NCI-H446 treated with DMSO at 0.1 percent for 48 hours (cell line): ENCODE data around the gene TNNT1.

ENCODE experiments used
- DNase-seq: peaks from one replicate; lab custom pipeline; 2025; lab: John Stamatoyannopoulos, UW

TNNT1 gene

DNA sequence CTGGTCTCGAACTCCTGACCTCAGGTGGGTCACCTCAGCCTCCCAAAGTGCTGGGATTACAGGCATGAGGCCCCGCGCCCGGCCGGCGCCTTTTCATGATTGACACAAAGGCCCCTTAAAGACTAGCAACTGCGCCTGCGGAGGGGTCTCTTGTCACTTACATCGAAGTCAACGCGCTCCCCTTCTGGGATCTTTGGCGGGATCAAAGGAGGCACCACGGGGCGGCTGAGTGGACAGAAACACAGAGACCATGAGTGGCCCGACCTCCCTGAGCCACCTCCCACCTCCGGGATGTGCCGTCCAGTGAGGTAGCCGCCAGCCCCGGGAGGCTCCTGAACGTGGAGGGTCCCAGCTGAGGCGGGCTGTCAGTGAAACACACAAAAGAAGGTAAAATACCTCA lies 7.3 kb downstream of the TNNT1 start:
- DNase-seq = no peak

DNA sequence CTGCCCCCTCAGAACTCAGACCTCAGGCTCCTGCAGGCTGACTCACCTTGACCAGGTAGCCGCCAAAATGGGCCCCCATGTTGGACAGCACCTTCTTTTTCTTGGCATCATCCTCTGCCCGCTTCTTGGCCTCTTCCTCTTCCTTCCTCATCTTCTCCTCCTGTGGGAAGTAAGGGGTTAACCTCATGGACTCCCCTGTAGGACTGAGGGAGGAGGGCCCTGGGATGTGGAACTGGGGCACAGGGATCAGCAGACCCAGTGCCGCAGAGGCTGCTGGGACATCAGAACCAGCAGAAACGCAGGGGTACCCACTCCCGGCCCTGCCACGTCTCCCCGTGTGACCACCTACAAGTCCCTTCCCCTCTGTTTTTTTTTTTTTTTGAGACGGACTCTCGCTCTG lies 11.1 kb downstream of the TNNT1 start:
- DNase-seq = no peak

DNA sequence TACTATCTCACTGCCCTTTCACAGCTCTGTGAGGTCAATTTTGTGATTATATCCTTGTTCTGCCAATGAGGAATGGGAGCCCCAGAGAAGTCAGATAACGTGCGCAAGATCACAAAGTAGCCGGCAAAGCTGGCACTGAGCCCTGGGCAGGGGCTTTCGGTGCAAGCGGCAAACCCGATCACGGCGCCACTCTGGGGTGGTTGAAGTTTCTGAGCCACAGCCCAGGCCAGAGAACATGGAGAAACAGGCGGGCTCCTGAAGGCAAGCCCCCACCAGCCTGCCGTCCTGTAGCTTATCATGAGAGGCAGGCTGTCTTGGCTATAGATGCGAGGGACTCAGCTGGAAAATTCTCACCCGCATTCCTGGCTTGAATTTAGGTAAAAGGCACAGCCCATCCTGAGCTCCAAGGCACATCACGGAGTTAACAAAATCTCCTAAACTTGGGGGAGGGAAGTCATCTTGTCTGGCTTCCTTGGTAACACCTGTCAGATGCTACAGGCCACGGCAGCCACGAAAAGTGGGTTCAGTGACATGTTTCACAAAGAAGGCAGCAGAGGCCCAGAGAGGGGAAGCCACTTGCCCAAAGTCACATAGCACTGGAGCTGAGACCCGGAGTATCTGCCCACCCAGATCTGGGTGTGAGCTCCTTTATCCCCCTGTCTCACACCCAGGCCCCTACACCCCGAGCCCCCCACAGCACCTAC lies 12.5 kb downstream of the TNNT1 start:
- no peak for DNase-seq

DNA sequence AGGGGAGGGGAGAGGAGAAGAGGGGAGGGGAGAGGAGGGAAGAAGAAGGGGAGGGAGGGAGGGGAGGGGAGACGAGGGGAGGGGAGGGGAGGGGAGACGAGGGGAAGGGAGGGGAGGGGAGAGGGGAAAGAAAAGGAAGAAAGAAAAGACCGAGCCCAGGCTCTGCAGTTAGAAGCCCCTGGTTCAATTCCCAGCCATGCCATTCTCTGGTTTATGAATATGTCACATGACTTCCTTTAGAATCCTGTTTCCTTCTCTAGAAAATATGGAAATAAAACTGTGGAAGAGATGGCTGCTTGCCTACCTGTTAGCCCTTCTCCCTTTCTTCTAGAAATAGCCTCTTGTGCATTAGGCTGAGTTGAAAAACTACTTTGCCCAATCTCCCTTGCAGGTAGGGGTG lies 14.3 kb downstream of the TNNT1 start:
- no peak for DNase-seq

DNA sequence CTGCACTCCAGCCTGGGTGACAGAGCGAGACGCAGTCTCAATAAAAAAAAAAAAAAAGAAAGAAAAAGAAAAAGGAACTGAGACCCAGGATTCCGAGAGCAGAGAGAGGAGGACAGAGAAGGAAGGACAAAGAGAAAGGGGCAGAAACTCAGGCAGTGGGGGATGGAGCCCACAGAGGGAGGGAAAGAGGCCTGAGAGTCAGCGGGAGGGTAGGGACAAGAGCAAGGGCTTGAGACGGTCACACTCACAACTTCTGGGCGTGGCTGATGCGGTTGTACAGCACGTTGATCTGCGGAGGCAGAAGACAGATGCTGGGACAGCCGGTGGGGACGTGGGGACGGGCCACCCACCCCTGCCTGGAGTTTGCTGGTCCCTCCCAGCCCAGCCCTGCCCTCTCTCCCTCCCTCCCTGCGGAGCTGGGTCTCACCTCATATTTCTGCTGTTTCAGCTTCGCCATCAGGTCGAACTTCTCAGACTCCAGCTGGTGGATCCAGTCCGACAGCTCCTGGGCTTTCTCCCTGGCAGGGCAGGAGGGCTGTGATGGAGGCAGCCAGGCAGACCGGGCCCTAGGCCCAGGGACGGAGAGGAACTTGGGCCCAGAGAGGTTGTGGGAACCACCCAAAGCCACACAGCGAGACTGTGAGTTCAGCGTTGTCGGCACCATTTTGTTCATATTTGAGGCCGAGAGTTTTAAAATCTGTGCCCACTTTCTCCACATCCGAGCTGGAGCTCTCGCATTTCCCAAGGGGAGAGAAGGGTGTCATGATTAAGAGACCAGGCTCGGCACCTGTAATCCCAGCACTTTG lies 15.2 kb downstream of the TNNT1 start:
- no peak for DNase-seq

DNA sequence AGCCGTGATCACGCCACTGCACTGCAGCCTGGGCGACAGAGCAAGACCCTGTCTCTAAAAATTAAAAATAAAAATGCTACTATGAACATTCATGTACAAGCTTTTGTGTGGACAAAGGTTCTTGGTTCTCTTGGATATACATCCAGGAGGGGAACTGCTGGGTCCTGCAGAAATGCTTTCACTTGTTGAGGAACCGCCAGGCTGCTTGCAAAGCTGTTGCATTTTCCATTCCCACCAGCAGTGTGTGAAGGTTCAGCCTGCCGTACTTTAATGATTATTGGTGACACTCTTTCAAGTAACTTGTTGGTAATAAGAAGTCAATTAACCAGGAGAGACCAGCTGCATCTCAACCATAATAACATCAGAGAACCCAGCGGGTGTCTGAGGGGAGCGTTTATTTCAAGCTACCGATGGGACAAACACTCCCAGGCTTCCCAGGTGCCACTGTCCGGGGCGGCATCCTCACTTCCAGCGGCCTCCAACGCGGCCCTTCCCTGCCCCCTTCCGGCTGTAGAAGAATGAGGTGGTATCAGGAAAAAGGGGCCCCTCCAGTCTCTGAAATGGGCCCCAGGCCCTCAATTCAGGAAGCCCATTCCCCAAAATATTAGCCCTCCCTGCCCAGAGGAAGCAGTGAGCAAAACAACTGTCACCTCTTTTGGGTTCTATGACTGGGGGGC lies 16.4 kb downstream of the TNNT1 start:
- no peak for DNase-seq

DNA sequence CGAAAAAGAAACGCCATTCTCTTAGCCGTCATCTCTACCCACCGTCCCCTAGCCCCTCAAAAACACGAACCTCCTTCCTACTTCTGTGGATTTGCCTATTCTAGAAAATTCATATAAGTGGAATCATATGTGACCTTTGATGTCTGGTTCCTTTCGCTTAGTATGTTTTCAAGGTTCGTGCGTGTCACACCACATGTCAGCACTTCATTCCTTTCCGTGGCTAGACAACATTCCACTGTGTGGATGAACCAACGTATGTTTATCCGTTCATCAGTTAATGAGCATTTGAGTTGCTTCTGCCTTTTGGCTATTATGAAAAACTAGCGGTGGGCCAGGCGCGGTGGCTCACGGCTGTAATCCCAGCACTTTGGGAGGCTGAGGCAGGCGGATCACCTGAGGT lies 17.6 kb downstream of the TNNT1 start:
- no peak for DNase-seq

DNA sequence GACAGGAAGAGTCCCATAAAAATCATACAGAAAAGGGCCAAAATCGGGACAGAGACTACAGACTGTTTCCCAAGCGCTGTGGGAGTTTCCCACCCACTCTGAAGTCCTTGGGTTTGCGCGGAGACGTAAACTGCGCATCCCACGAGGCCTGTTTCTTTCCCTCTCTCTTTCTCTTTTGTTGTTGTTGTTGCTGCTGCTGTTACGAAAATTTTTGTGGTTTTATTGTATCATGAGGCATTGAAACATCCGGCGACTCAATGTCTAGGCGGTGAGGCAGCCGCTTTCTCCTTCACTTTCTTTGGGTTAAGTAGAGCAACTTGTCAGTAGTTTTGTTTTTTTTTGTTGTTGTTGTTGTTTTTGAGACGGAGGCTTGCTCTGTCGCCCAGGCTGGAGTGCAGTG lies 30.0 kb downstream of the TNNT1 start:
- DNase-seq = no peak

DNA sequence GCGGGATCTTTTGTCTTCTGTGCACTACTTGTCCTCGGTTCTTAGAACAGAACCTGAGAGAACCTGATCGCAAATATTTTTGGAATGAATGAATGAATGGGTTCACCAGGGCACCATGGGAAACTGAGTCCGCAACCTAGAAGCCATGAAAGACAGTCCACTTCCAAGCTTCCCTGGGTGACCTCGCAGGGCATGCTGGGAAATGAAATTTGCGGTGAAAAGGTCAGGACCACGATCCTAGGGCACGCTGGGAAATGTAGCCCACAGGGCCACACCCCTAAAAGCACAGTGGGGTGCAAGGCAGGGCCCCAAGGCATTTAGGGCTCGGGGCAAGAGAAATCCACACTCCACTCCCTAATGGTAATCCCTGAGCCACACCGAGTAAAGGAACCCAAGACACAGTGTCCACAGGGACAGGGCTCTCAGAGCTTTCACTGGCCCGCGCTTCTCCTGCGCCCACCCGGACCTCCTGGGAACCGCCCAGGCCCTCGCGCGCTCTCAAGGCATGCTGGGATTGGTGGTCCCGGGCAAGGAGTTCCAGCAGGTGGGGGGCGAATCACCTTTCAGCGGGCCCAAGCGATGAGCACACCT lies 30.5 kb downstream of the TNNT1 start:
- no peak for DNase-seq

DNA sequence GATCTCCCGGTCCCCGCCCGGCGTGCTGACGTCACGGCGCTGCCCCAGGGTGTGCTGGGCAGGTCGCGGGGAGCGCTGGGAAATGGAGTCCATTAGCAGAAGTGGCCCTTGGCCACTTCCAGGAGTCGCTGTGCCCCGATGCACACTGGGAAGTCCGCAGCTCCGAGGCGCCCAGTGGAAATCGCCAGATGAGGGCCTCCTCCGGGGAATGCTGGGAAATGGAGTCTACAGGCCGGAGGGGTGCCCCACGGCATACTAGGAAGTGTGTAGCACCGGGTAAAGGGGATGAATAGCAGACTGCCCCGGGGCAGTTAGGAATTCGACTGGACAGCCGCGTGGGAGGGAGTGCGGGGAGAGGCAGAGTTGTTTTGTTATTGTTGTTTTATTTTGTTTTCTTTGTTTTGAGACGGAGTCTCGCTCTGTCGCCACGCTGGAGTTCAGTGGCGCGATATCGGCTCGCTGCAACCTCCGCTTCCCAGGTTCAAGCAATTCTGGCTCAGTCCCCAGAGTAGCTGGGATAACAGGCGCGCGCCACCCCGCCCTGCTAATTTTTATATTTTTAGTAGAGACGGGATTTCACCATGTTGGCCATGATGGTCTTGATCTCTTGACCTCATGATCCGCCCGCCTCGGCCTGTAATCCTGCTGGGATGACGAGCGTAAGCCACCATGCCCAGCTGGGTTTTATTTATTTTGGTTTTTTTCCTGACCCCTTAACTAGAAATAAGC lies 31.2 kb downstream of the TNNT1 start:
- peak; percentile 98 for DNase-seq

DNA sequence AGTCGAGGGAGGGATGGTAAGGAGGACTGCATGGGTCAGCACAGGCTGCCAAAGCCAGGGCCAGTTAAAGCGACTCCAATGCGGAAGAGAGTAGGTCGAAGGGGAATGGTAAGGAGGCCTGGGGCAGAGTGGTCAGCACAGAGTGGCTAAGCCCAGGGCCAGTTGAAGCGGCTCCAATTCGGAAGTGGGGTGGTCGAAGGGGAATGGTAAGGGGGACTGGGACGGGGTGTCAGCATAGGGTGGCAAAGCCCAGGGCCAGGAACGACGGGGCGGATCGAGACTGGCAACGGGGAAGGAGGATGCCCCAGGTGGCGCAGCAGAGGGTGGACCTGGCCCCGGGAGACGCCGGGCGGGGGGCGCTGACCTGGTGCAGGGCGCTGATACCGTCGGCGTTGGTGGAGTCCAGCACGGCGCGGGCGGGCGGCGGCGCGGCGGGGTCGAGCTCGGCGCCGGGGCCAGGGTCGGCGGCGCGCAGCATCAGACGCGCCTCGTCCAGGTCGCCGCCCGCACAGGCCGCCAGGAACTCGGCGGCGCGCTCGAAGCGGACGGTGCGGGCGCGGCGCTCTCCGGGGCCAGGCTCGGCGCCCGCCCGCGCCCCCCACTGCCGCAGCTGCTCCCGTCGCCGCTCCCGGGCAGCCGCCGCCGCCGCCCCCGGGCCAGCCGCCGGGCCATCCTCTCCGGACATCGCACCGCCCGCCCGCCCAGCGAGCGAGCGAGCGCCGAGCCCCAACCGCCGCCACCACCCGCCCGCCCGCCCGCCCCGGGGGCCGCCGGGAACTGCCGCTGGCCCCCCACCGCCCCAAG lies 31.9 kb downstream of the TNNT1 start, which contains the start of gene PPP1R12C:
Gene PPP1R12C, minus strand, starts transcription at position 779 of the 804 bp plus-strand sequence. Its CDS starts 94 bp downstream, at position 685.
- DNase-seq = no peak

DNA sequence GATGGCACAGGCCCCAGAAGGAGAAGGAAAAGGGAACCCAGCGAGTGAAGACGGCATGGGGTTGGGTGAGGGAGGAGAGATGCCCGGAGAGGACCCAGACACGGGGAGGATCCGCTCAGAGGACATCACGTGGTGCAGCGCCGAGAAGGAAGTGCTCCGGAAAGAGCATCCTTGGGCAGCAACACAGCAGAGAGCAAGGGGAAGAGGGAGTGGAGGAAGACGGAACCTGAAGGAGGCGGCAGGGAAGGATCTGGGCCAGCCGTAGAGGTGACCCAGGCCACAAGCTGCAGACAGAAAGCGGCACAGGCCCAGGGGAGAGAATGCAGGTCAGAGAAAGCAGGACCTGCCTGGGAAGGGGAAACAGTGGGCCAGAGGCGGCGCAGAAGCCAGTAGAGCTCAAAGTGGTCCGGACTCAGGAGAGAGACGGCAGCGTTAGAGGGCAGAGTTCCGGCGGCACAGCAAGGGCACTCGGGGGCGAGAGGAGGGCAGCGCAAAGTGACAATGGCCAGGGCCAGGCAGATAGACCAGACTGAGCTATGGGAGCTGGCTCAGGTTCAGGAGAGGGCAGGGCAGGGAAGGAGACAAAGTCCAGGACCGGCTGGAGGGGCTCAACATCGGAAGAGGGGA lies 32.7 kb downstream of the TNNT1 start:
- no peak for DNase-seq

DNA sequence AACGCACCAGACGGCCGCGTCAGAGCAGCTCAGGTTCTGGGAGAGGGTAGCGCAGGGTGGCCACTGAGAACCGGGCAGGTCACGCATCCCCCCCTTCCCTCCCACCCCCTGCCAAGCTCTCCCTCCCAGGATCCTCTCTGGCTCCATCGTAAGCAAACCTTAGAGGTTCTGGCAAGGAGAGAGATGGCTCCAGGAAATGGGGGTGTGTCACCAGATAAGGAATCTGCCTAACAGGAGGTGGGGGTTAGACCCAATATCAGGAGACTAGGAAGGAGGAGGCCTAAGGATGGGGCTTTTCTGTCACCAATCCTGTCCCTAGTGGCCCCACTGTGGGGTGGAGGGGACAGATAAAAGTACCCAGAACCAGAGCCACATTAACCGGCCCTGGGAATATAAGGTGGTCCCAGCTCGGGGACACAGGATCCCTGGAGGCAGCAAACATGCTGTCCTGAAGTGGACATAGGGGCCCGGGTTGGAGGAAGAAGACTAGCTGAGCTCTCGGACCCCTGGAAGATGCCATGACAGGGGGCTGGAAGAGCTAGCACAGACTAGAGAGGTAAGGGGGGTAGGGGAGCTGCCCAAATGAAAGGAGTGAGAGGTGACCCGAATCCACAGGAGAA lies 33.5 kb downstream of the TNNT1 start:
- no peak for DNase-seq

DNA sequence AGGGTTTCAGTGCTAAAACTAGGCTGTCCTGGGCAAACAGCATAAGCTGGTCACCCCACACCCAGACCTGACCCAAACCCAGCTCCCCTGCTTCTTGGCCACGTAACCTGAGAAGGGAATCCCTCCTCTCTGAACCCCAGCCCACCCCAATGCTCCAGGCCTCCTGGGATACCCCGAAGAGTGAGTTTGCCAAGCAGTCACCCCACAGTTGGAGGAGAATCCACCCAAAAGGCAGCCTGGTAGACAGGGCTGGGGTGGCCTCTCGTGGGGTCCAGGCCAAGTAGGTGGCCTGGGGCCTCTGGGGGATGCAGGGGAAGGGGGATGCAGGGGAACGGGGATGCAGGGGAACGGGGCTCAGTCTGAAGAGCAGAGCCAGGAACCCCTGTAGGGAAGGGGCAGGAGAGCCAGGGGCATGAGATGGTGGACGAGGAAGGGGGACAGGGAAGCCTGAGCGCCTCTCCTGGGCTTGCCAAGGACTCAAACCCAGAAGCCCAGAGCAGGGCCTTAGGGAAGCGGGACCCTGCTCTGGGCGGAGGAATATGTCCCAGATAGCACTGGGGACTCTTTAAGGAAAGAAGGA lies 34.4 kb downstream of the TNNT1 start:
- no peak for DNase-seq

DNA sequence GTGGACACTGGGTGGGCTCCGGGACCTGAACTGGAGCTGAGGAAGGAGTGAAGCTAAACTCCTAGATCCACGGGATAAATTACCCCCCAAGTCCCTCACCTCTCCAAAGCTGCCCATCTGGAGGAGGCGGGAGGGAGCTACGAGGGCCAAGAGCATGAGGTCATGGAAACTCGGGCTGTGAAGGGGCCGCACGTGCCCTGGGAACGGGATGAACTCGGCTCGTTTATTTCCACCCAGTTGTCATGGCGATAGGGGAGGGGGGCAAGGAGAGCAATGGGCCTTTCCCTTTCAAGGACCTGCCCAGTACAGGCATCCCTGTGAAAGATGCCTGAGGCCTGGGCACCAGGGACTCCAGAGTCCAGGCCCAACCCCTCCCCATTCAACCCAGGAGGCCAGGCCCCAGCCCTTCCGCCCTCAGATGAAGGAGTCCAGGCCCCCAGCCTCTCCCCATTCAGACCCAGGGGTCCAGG lies 35.4 kb downstream of the TNNT1 start:
- DNase-seq = peak; percentile 17

DNA sequence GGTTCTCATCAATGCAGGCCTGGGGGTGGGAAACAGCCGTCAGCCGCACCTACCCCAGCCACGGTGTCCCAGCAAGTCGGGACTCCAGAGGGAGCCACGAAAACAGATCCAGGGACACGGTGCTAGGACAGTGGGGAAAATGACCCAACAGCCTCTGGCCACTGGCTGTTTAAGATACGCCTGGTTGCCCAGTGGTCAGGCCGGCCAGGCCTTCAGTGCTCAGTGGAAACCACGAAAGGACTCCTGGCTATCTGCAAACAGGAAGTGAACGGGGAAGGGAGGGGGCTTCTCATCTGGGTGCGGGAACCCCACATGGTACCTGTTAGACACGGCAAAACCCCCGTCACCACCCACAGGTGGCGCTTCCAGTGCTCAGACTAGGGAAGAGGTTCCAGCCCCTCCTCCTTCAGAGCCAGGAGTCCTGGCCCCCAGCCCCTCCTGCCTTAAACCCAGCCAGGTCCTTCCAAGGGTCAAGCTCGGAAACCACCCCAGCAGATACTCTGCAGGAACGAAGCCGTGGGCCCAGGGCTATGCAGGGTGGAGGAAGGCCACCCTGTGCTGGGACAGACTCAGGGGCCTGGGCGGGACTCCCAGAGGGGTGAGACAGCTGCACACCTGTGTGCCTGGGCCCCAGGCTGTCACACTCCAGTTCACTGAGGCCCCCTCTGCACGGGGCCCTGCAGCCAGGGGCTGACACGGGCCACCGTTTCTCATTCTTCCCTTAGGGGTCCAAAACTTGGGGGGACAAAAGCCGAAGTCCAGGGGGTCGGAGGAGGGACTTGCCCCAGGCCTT lies 36.0 kb downstream of the TNNT1 start:
- no peak for DNase-seq

DNA sequence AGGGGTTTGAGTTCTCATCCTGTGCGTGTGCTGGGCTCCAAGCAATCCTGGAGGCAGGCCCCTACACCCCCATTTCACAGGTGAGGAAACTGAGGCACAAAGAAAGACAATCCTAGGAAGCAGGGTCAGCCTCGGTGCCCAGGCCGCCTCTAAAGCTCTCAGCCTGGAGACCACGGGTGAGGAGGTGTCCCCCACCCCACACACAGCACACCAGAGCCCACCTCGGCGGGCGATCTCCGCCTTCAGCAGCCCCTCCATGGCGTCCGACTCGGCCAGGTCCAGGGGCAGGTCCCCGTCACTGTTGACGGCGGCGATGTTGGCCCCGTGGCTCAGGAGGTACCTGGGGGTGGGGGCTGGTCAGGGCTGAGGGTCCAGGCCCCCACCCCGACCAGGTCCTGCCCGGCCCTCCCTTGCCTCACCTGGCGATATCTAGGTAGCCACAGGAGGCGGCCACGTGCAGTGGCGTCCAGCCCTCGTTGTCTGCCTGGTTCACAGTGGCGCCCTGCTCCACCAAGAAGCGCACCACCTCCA lies 36.7 kb downstream of the TNNT1 start:
- DNase-seq = no peak

DNA sequence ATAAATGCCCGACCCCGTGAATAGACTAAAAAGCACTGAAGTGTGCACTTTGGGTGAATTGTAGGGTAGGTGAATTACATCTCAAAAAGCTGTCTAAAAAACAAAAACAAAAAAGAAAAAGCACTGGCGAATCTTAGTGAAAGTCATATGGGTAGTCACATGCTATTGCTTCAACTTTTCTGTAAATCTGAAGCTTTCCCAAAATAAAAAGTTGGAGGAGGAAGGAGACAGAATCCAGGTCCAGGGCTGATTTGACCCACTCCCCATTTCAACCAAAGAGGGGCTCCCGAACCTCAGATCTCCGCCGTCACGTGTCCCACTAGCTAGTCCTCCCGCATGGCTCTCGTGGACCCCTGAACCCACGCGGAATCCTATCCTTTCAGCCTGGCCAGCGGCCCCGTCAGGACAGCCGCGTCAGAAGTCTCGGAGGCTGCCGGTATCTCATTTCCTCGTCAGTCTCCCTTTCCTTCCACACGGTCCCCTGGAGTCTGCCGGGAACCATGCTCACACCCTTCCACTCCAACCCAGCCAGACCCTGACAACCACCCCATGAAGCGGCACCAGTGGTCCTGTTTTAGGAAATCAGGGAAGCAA lies 37.7 kb downstream of the TNNT1 start:
- no peak for DNase-seq
